HG02943 (cell line): ENCODE results near the gene RRP15.
A peak's percentile ranks its signal among the peaks of the same experiment; 100 is the strongest.

ENCODE experiments used
- ATAC-seq: cut with Tn5 transposase; IDR thresholded peaks from one replicate; pipeline ENCODE4 v1.9.1; 2021; ENCODE audit warnings: mild to moderate bottlenecking, low read depth, moderate library complexity; ENCODE audit not compliant: unreplicated experiment

RRP15 gene, protein sequence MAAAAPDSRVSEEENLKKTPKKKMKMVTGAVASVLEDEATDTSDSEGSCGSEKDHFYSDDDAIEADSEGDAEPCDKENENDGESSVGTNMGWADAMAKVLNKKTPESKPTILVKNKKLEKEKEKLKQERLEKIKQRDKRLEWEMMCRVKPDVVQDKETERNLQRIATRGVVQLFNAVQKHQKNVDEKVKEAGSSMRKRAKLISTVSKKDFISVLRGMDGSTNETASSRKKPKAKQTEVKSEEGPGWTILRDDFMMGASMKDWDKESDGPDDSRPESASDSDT

DNA sequence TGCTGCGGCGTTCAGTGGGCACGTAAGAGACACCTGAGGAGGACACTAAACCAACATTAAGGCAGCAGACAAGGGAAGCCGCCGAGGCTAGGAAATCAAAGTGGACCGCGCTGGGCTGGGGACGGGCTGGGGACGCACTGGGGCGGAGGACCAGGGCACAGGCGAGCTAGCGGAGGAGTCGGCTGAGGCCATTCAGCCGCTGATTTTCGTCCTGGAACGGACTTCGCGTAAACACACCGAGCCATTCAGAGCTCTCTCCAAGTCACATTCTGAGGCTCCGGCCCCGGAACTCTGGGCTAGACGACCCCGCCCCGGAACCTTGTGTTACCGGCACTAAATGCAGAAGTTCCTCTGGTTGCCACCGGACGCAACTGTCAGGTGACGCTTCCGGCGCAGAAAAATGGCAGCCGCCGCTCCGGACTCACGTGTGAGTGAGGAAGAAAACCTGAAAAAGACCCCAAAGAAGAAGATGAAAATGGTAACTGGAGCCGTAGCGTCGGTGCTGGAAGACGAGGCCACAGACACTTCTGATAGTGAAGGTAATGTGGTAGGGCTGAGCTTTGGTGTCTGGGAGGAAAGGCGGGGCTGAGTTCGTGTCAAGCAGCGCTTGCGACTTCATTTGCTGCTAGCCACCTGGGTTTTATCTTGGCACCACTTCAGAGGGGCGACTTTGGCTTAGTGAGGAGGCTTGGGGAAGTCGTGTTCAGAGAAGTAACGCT, at the start of gene RRP15:
Gene RRP15, plus strand, starts transcription at position 377 of the 719 bp plus-strand sequence. Its CDS starts 24 bp downstream, at position 401.
- ATAC-seq = peak; percentile 99

DNA sequence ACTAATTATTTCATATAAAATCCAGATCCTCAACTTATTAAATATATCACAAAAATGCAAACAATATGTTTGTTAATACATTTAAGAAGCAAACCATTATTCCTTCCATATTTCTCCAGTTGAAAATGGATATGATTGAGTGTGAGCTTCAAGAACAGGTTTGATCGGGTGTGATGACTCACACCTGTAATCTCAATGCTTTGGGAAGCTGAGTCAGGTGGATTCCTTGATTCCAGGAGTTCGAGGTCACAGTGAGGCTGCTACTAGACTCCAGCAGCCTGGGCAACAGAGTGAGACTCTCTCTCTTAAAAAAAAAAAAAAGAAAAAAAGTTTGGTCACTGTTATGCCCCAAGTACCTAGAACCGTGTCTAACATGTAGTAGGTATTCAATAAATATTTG, 42.9 kb upstream of the RRP15 start:
- ATAC-seq = no peak

GRCh38 chr1:218247339-218247738, 37.8 kb upstream of the RRP15 start:
- no peak for ATAC-seq

DNA sequence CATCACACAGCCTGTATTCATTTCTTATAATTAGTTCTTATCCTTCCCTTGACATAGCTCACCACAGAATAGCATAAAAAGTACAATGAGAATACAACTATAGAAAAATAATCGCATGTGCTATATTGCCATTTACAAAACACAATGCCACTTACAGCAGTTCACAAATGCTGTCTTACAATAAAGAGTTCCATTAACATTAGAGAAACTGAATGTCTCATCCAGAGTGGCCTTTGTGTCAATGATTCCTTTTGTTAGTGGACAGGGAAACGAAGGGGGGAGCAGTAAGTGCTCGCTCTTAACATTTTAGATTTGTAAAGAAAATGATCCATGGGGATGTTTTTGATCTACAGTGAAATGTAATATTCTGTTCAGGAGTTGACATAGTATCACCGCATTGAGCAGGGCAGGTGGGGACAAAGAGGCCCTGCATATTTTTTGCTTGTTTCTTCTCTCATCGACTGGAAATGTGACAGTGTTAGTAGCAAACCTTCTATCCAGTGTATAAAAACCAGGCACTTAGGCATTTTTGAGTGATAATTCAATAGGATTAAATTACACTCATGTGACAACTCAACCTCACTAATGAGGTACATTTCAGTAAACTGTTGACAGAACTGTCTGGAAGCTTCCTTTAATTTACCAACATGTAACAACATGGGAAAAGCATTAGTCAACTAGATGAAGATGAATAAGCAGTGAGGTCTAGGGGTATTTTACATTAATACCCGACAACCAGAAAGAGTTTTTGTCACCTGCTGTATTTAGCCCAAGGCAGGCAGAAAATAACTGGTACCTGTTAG, 35.6 kb upstream of the RRP15 start:
- ATAC-seq = no peak

DNA sequence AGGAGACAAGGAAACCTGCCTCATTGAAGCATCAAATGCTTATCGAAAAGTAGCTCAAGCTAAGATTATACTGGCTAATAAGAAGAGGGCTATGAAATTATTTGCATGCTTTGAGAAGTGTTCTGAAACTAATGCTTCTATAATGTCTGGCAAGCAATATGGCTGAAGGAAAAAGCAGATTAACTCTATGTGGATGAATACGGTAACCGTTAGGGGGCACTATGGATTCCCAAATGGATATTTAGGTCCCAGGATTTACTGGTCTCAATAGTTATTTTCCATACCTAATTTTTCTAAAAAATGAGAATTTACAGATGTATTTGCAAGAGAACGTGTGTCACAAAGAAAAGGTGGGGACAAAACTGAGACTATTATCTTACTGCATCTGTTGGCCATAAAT, 34.6 kb upstream of the RRP15 start:
- no peak for ATAC-seq

GRCh38 chr1:218254296-218254946, 30.7 kb upstream of the RRP15 start:
- no peak for ATAC-seq

- no peak for ATAC-seq
Observed at GRCh38 chr1:218255090-218255489, 30.0 kb upstream of the RRP15 start.

DNA sequence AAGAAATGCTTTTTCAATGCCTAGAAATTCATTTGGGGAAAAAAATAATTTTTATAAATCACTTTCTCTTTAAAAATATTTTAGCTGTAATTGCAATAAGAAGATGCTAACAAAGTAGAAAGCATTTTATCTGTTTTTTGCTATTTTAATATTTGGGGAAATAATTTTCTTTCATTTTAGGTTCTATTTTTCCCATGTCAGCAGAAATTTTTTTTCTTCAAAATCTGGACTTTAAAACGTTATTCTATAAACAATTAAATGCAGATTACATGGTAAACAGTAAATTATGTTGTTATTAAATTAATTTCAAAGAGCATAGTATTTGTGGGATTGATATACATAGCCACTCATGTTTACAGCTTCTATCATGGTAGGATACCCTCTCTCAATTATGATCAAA, 27.7 kb upstream of the RRP15 start:
- no peak for ATAC-seq

- ATAC-seq = no peak
Observed at GRCh38 chr1:218257971-218258370, 27.1 kb upstream of the RRP15 start.

DNA sequence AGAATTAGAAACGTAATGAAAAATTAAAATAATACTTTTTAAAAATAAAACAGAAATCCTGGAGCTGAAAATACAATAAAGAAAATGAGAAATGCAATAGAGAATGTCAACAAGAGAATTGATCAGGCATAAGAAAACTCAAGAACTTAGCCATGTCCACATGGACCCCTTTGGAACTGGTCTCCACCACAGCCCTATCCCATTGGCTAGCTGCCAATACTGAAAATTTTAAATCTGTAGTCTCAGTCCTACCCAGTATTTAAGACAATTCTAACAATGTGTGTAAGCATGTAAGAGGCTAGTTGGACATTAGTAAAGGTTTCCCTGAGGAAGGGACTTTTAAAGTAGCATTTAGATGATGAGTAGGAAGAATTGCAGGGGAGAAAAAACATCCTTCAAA, 25.8 kb upstream of the RRP15 start:
- no peak for ATAC-seq

DNA sequence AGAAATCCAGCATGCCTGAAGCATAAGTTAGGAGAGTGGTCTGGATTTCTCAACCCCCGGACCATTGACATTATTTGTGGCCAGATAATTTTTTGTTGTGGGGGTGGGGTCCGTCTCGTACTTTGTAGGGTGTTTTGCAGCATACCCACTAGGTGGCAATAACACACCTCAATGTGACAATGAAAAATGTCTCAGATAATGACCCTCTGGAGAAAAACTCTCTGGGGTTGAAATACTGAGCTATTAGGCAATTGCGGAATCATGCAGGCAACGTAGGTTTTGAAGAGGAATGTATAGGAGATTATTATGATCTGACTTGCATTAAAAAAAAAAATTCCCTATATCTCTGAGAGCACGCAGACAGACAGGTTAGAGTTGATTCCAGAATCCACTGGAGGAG, 25.3 kb upstream of the RRP15 start:
- ATAC-seq = no peak

DNA sequence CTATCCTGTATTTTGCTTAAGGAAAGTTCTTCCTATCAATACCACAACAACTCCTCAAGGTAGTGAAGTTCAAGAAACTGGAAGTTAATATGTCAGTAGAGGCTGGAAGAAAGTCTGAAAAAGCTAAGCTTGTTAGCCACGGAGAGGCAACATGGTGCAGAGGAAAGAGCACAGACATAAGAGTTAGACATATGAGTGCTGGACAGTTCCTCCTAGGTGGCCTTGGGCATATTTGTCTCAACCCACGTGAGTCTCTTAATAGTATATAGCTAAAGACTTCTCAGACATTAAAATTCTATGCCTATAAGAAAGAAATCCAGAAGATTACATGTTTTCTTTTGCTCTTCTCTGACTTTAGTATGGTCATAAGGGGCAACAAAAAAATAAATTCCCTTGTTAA, 22.8 kb upstream of the RRP15 start:
- no peak for ATAC-seq

- ATAC-seq = no peak
Observed at GRCh38 chr1:218266356-218266755, 18.7 kb upstream of the RRP15 start.

GRCh38 chr1:218272366-218272765, 12.7 kb upstream of the RRP15 start:
- no peak for ATAC-seq

- no peak for ATAC-seq
Observed at GRCh38 chr1:218273762-218274479, 11.2 kb upstream of the RRP15 start.

DNA sequence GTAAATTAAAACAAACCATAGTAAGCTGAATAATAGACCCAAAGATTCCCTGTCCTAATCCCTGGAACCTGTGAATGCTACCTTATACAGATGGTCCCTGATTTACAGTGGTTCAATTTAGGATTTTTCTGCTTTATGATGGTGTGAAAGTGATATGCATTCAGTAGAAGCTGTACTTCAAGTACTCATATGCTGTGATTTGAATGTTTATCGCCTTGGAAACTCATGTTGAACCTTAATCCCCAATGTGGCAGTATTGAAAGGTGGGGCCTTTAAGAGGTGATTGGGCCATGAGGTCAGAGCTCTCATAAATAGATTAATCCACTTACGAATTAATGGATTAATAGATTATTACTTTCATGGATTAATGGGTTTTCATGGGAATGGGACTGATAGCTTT, 10.6 kb upstream of the RRP15 start:
- no peak for ATAC-seq

DNA sequence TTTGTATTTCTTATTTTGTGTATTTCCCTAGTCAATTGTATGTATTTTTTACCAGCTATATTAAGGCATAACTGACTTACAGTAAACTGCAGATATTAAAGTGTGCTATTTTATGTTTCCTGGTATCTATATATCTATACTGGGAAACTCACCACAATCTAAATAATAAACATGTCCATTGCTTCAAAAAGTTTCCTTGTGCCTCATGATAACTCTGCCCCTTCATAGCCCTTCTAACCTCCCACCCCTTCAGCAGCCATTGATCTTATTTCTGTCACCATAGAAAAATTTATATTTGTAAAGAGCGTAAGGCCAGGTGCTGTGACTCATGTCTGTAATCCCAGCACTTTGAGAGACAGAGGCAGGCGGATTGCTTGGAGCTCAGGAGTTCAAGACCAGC, 9.3 kb upstream of the RRP15 start:
- ATAC-seq = no peak

DNA sequence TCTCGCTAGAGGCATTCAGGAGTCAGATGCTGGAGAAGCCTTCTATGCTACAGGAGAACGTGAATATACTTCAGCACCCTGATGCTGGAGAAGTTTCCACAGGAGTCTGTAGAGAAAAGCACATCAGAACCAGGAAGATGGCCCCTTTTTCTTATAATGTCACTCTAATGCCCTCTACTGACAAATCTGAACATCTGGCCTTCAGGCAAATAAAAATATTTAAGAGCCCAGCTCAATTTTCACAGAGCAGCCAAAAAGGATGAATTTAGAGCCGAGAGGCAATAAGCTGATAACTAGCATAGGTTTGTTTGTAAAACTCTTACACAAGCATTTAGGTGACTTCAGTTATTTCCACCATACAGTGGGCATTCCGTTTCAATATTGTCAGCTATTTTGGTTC, 3.8 kb upstream of the RRP15 start:
- no peak for ATAC-seq

DNA sequence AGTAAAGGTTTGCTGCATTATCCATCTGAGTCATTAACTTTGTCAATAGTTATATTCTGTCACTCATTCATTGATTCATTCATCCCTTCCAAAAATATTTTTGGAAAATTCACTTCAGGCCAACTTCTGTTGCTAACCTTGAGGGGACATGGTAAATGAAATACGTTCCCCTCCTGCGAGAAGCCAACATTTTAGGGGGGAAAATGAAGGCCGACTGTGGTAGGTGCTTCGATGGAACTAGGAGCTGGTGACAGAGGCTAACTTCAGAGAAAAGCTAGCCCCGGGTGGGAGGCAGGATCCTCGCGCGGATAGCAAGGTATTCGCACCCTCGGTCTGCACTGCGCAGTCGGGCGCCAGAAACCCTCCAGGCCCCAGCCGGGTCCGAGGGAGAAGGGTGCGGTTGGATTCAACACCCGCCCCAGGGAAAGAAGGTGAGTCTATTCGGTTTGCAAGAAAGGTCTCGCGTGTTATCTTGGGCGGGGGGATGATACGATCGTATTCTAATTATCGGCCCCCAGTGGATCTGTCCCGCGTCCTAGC, 646 bp upstream of the RRP15 start:
- ATAC-seq = peak; percentile 22

DNA sequence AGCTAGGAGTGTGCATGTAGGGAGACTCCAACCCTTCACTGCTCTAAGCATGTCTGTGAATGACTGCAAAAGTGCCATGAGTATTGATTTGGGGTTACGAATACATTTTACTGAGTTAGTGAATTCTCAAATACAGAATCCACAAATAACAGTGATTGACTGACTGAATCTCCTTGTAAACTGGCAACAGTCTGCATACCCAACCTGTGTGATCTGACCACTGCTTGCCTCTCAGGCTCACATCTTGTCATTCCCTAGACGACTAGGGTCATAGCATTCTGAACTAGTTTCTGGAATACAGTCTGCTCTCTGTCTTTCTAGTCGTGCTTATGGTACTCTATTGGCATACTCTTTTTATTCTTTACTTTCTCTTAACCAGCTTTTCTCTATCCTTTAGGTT, 7.4 kb downstream of the RRP15 start:
- ATAC-seq = no peak
